ENCODE results near the gene CDH13. TPM values are rescaled to one million over a fixed set of nuclear protein-coding genes. Genes with fewer than 3 reads are reported as not detected.

Gene CDH13
- total RNA-seq, 4 donors from 2014 or later: 3.4 to 14.8 (median 6.5) TPM

GRCh38 chr16:83701494-83701893, 1074.7 kb downstream of the CDH13 start:
- 31 to 42% methylated on average over 9 of the region's 9 CpGs for WGBS, 2 donors
- no peak for TF ChIP-seq POLR2A (IDR thresholded peaks at IDR 0.05)
- TF ChIP-seq, protein P1, sequence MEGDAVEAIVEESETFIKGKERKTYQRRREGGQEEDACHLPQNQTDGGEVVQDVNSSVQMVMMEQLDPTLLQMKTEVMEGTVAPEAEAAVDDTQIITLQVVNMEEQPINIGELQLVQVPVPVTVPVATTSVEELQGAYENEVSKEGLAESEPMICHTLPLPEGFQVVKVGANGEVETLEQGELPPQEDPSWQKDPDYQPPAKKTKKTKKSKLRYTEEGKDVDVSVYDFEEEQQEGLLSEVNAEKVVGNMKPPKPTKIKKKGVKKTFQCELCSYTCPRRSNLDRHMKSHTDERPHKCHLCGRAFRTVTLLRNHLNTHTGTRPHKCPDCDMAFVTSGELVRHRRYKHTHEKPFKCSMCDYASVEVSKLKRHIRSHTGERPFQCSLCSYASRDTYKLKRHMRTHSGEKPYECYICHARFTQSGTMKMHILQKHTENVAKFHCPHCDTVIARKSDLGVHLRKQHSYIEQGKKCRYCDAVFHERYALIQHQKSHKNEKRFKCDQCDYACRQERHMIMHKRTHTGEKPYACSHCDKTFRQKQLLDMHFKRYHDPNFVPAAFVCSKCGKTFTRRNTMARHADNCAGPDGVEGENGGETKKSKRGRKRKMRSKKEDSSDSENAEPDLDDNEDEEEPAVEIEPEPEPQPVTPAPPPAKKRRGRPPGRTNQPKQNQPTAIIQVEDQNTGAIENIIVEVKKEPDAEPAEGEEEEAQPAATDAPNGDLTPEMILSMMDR (IDR thresholded peaks at IDR 0.05): no peak
- no peaks in the 10 kb centered on the region for H3K4me1 ChIP-seq
- no peak overlapping the region for H3K4me3 ChIP-seq (replicated peaks in 1 of 3)
- H3K36me3 ChIP-seq: no peaks in the 10 kb centered on the region
- H3K27ac ChIP-seq: no peak overlapping the region
- no peaks in the 10 kb centered on the region for H3K27me3 ChIP-seq
- no peaks in the 10 kb centered on the region for H3K9me3 ChIP-seq
- DNase-seq: peak; percentile 47 to 77
- intact Hi-C loops (cut with DNase I): loop anchor here (10.0 kb wide), 1 partner anchor 217 kb away; no protein-coding TSS in a partner anchor

- Histone ChIP-seq H3K4me3 (replicated peaks in 1 of 3) (no peak overlapping the region), H3K9me3 (no peaks in the 10 kb centered on the region), H3K27ac (no peak overlapping the region), H3K36me3 (no peaks in the 10 kb centered on the region), H3K27me3 (no peaks in the 10 kb centered on the region), H3K4me1 (no peaks in the 10 kb centered on the region)
- TF ChIP-seq, protein P1 (IDR thresholded peaks at IDR 0.05): no peak
- no peak for TF ChIP-seq POLR2A (IDR thresholded peaks at IDR 0.05)
- intact Hi-C loops (cut with DNase I): loop anchor here (10.0 kb wide), 1 partner anchor 220 kb away; no protein-coding TSS in a partner anchor
- DNase-seq: no peak
Measured at GRCh38 chr16:83704656-83705055, 1077.9 kb downstream of the CDH13 start.

DNA sequence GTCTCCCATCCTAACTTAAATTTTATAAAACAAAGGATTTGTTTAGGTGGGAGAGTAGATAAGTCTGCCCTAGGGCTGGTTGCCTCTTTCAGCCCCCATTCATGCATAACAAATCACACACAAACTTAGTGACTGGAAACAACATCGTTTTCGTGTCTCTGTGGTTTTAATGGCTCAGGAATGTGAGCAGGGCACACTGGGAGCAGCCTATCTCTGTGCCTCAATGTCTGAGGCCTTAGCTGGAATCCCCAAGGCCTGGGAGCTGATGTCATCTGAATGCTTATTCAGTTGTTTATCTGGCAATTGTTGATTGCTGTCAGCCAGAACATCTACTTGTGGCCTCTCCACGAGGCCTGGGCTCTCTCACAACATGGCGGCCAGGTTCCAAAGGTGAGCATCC, 1079.1 kb downstream of the CDH13 start:
- Histone ChIP-seq H3K27me3 (no peaks in the 10 kb centered on the region), H3K4me3 (replicated peaks in 1 of 3) (no peak overlapping the region), H3K4me1 (no peaks in the 10 kb centered on the region), H3K36me3 (no peaks in the 10 kb centered on the region), H3K9me3 (no peaks in the 10 kb centered on the region), H3K27ac (no peak overlapping the region)
- intact Hi-C loops (cut with DNase I): loop anchor here (10.0 kb wide), 1 partner anchor 221 kb away; no protein-coding TSS in a partner anchor
- 74 to 84% methylated on average over 4 of the region's 4 CpGs for WGBS, 2 donors
- no peak for DNase-seq
- TF ChIP-seq POLR2A (IDR thresholded peaks at IDR 0.05): no peak
- TF ChIP-seq, protein P1 (IDR thresholded peaks at IDR 0.05): no peak

- no peak for TF ChIP-seq POLR2A (IDR thresholded peaks at IDR 0.05)
- TF ChIP-seq, protein P1 (IDR thresholded peaks at IDR 0.05): no peak
- WGBS, 2 donors: 88 to 91% methylated on average over 4 of the region's 4 CpGs
- intact Hi-C loops (cut with DNase I): loop anchor here (10.0 kb wide), 1 partner anchor 222 kb away; no protein-coding TSS in a partner anchor
Measured at GRCh38 chr16:83706394-83706793, 1079.6 kb downstream of the CDH13 start.

GRCh38 chr16:83711069-83711468, 1084.3 kb downstream of the CDH13 start:
- intact Hi-C loops (cut with DNase I): loop anchor here (10.0 kb wide), 2 partner anchors 94 to 106 kb away; partner anchors contain the start of gene HSBP1
- TF ChIP-seq, protein P1 (IDR thresholded peaks at IDR 0.05): no peak
- no peak for TF ChIP-seq POLR2A (IDR thresholded peaks at IDR 0.05)
- 83 to 91% methylated on average over 3 of the region's 3 CpGs for WGBS, 2 donors
- no peaks in the 10 kb centered on the region for H3K9me3 ChIP-seq
- H3K27ac ChIP-seq: no peak overlapping the region
- DNase-seq: no peak
- no peaks in the 10 kb centered on the region for H3K27me3 ChIP-seq
- no peak overlapping the region for H3K4me3 ChIP-seq (replicated peaks in 1 of 3)
- peaks cover 14 to 27% of the 10 kb centered on the region in 2 donors for H3K4me1 ChIP-seq
- no peaks in the 10 kb centered on the region for H3K36me3 ChIP-seq

More at GRCh38 chr16:83706394-83706793, 1079.6 kb downstream of the CDH13 start:
- Histone ChIP-seq H3K27ac (no peak overlapping the region), H3K4me3 (replicated peaks in 1 of 3) (no peak overlapping the region), H3K36me3 (no peaks in the 10 kb centered on the region), H3K27me3 (no peaks in the 10 kb centered on the region), H3K4me1 (no peaks in the 10 kb centered on the region), H3K9me3 (no peaks in the 10 kb centered on the region)
- no peak for DNase-seq

All from thyroid gland (tissue), 4 donors.